T-helper 1 cell treated with Interleukin-12 subunit alpha and Interleukin-12 subunit beta and Interleukin-4 antibody, amounts not matched to agents 30 μg/mL and 1 μg/mL, for 36 hours (primary cell): ENCODE measurements around the gene SLC38A4.
"Not testable (repeated sequence)": the region's sequence is repeated elsewhere in the genome, so short reads cannot be mapped to it uniquely, and the experiment has no call there.

Source experiments
- H3K27ac Mint-ChIP-seq: one replicate; pipeline ENCODE4 v1.8.0; 2021; ENCODE audit warnings: mild to moderate bottlenecking, mixed read lengths
- H3K27me3 Mint-ChIP-seq: one replicate; pipeline ENCODE4 v1.8.0; 2021; ENCODE audit warnings: low read depth, mixed read lengths
- H3K36me3 Mint-ChIP-seq: one replicate; pipeline ENCODE4 v1.8.0; 2021; ENCODE audit warnings: low read depth, mixed read lengths
- H3K4me1 Mint-ChIP-seq: one replicate; pipeline ENCODE4 v1.8.0; 2021; ENCODE audit warnings: low read depth, mixed read lengths
- H3K4me3 Mint-ChIP-seq: one replicate; pipeline ENCODE4 v1.8.0; 2021; ENCODE audit warnings: mild to moderate bottlenecking, moderate library complexity, mixed read lengths
- H3K9me3 Mint-ChIP-seq: one replicate; pipeline ENCODE4 v1.8.0; 2021; ENCODE audit warnings: mixed read lengths

SLC38A4 gene

GRCh38 chr12:46777587-46777986 is 48.2 kb downstream of the SLC38A4 start:
- no peaks in the 10 kb centered on the region for H3K27me3 Mint-ChIP-seq
- H3K4me3 Mint-ChIP-seq = no peak overlapping the region
- no peaks in the 10 kb centered on the region for H3K4me1 Mint-ChIP-seq
- no peaks in the 10 kb centered on the region for H3K36me3 Mint-ChIP-seq
- no peaks in the 10 kb centered on the region for H3K9me3 Mint-ChIP-seq
- H3K27ac Mint-ChIP-seq = no peak overlapping the region

- H3K4me1 Mint-ChIP-seq = no peaks in the 10 kb centered on the region
- H3K4me3 Mint-ChIP-seq = no peak overlapping the region
- H3K27me3 Mint-ChIP-seq = no peaks in the 10 kb centered on the region
- H3K36me3 Mint-ChIP-seq = no peaks in the 10 kb centered on the region
- no peaks in the 10 kb centered on the region for H3K9me3 Mint-ChIP-seq
- no peak overlapping the region for H3K27ac Mint-ChIP-seq
These were observed 50.0 kb downstream of the SLC38A4 start for GRCh38 chr12:46775796-46776195.

GRCh38 chr12:46774322-46774633 is 51.5 kb downstream of the SLC38A4 start:
- H3K27ac Mint-ChIP-seq = no peak overlapping the region
- H3K36me3 Mint-ChIP-seq = no peaks in the 10 kb centered on the region
- no peaks in the 10 kb centered on the region for H3K27me3 Mint-ChIP-seq
- H3K4me3 Mint-ChIP-seq = no peak overlapping the region
- no peaks in the 10 kb centered on the region for H3K9me3 Mint-ChIP-seq
- H3K4me1 Mint-ChIP-seq = no peaks in the 10 kb centered on the region

GRCh38 chr12:46773586-46774321 is 52.0 kb downstream of the SLC38A4 start:
- H3K27me3 Mint-ChIP-seq = no peaks in the 10 kb centered on the region
- no peaks in the 10 kb centered on the region for H3K36me3 Mint-ChIP-seq

GRCh38 chr12:46771268-46771827 is 54.4 kb downstream of the SLC38A4 start:
- Mint-ChIP-seq H3K4me3 (no peak overlapping the region), H3K4me1 (no peaks in the 10 kb centered on the region), H3K27ac (no peak overlapping the region), H3K36me3 (no peaks in the 10 kb centered on the region), H3K27me3 (no peaks in the 10 kb centered on the region), H3K9me3 (no peaks in the 10 kb centered on the region)

More at GRCh38 chr12:46773586-46774321, 52.0 kb downstream of the SLC38A4 start:
- H3K27ac Mint-ChIP-seq = no peak overlapping the region
- no peaks in the 10 kb centered on the region for H3K9me3 Mint-ChIP-seq
- no peaks in the 10 kb centered on the region for H3K4me1 Mint-ChIP-seq
- H3K4me3 Mint-ChIP-seq = no peak overlapping the region

- H3K36me3 Mint-ChIP-seq = no peaks in the 10 kb centered on the region
- H3K4me1 Mint-ChIP-seq = no peaks in the 10 kb centered on the region
- no peak overlapping the region for H3K27ac Mint-ChIP-seq
- no peaks in the 10 kb centered on the region for H3K9me3 Mint-ChIP-seq
- no peak overlapping the region for H3K4me3 Mint-ChIP-seq
- H3K27me3 Mint-ChIP-seq = no peaks in the 10 kb centered on the region
These were observed 55.2 kb downstream of the SLC38A4 start for GRCh38 chr12:46770501-46771183.

GRCh38 chr12:46764005-46764404 is 61.8 kb downstream of the SLC38A4 start:
- H3K4me3 Mint-ChIP-seq = no peak overlapping the region
- H3K9me3 Mint-ChIP-seq = peaks cover 7% of the 10 kb centered on the region
- H3K4me1 Mint-ChIP-seq = peaks cover 5% of the 10 kb centered on the region
- H3K36me3 Mint-ChIP-seq = no peaks in the 10 kb centered on the region
- no peak overlapping the region for H3K27ac Mint-ChIP-seq
- no peaks in the 10 kb centered on the region for H3K27me3 Mint-ChIP-seq

- H3K4me3 Mint-ChIP-seq = no peak overlapping the region
- no peaks in the 10 kb centered on the region for H3K27me3 Mint-ChIP-seq
These were observed 62.6 kb downstream of the SLC38A4 start for GRCh38 chr12:46763230-46763629.

GRCh38 chr12:46754550-46754949 is 71.2 kb downstream of the SLC38A4 start:
- H3K36me3 Mint-ChIP-seq = no peaks in the 10 kb centered on the region
- peaks cover 26% of the 10 kb centered on the region for H3K9me3 Mint-ChIP-seq
- H3K4me3 Mint-ChIP-seq = no peak overlapping the region

More at GRCh38 chr12:46763230-46763629, 62.6 kb downstream of the SLC38A4 start:
- H3K36me3 Mint-ChIP-seq = no peaks in the 10 kb centered on the region
- no peak overlapping the region for H3K27ac Mint-ChIP-seq
- peaks cover 5% of the 10 kb centered on the region for H3K4me1 Mint-ChIP-seq
- H3K9me3 Mint-ChIP-seq = peaks cover 10% of the 10 kb centered on the region

GRCh38 chr12:46752396-46752795 is 73.4 kb downstream of the SLC38A4 start:
- Mint-ChIP-seq H3K9me3 (peaks cover 35% of the 10 kb centered on the region), H3K4me1 (no peaks in the 10 kb centered on the region), H3K27me3 (no peaks in the 10 kb centered on the region), H3K4me3 (no peak overlapping the region), H3K36me3 (no peaks in the 10 kb centered on the region), H3K27ac (no peak overlapping the region)

More at GRCh38 chr12:46754550-46754949, 71.2 kb downstream of the SLC38A4 start:
- Mint-ChIP-seq H3K27me3 (no peaks in the 10 kb centered on the region), H3K4me1 (no peaks in the 10 kb centered on the region), H3K27ac (no peak overlapping the region)

- no peak overlapping the region for H3K4me3 Mint-ChIP-seq
- no peaks in the 10 kb centered on the region for H3K4me1 Mint-ChIP-seq
- H3K36me3 Mint-ChIP-seq = no peaks in the 10 kb centered on the region
- H3K9me3 Mint-ChIP-seq = peaks cover 26% of the 10 kb centered on the region
- H3K27me3 Mint-ChIP-seq = no peaks in the 10 kb centered on the region
- H3K27ac Mint-ChIP-seq = no peak overlapping the region
These were observed 74.6 kb downstream of the SLC38A4 start for GRCh38 chr12:46751173-46751572.

GRCh38 chr12:46749322-46749721 is 76.5 kb downstream of the SLC38A4 start:
- Mint-ChIP-seq H3K27me3 (no peaks in the 10 kb centered on the region), H3K36me3 (no peaks in the 10 kb centered on the region), H3K4me3 (no peak overlapping the region), H3K27ac (no peak overlapping the region), H3K4me1 (no peaks in the 10 kb centered on the region), H3K9me3 (peaks cover 31% of the 10 kb centered on the region)

GRCh38 chr12:46744283-46744682 is 81.5 kb downstream of the SLC38A4 start:
- Mint-ChIP-seq H3K36me3 (no peaks in the 10 kb centered on the region), H3K4me1 (no peaks in the 10 kb centered on the region)

GRCh38 chr12:46743456-46743855 is 82.3 kb downstream of the SLC38A4 start:
- H3K4me1 Mint-ChIP-seq = no peaks in the 10 kb centered on the region
- H3K4me3 Mint-ChIP-seq = no peak overlapping the region
- no peaks in the 10 kb centered on the region for H3K27me3 Mint-ChIP-seq
- H3K36me3 Mint-ChIP-seq = no peaks in the 10 kb centered on the region
- no peak overlapping the region for H3K27ac Mint-ChIP-seq
- H3K9me3 Mint-ChIP-seq = peaks cover 37% of the 10 kb centered on the region

More at GRCh38 chr12:46744283-46744682, 81.5 kb downstream of the SLC38A4 start:
- Mint-ChIP-seq H3K9me3 (peaks cover 45% of the 10 kb centered on the region), H3K27me3 (no peaks in the 10 kb centered on the region), H3K4me3 (no peak overlapping the region), H3K27ac (no peak overlapping the region)

- H3K9me3 Mint-ChIP-seq = peaks cover 37% of the 10 kb centered on the region
- not testable (repeated sequence) for H3K27ac Mint-ChIP-seq, H3K27me3 Mint-ChIP-seq, H3K4me3 Mint-ChIP-seq, H3K36me3 Mint-ChIP-seq, H3K4me1 Mint-ChIP-seq
These were observed 83.5 kb downstream of the SLC38A4 start for GRCh38 chr12:46742271-46742670.
